ENCODE measurements around the gene RPP14. TPM values are rescaled to one million over a fixed set of nuclear protein-coding genes. Genes with fewer than 3 reads are reported as not detected.

RPP14 gene
- total RNA-seq, 1 experiment from 2014 or later: 22.4 TPM

DNA sequence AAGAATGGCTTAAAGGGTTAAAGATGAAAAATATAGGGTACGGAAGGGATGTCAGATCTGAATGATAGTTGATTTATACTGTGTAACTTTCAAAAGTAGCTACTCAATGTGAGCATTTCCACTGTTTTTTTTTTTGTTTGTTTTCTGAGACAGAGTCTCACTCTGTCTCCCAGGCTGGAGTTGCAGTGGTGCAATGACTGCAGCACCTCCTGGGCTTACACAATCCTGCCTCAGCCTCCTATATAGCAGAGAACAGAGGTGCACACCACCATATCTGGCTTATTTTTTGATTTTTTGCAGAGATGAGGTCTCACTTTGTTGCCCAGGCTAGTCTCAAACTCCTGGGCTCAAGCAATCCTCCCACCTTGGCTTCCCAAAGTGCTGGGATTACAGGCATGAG is 16.7 kb downstream of the RPP14 start:
- no peaks in the 10 kb centered on the region for H3K27me3 ChIP-seq (ENCODE audit: insufficient read depth, low read length)
- no peaks in the 10 kb centered on the region for H3K9me2 ChIP-seq (ENCODE audit: insufficient read depth)
- peaks cover 10 to 15% of the 10 kb centered on the region in 2 experiments; a peak in 3 of 4 replicates for H3K36me3 ChIP-seq (ENCODE audit: control insufficient read depth in 1 of 2, insufficient read depth in 2 of 2, low read length in 2 of 2)
- no peak overlapping the region for H2AFZ ChIP-seq (ENCODE audit: low read depth, low read length, poor library complexity, severe bottlenecking)
- H3K27ac ChIP-seq (ENCODE audit: low read depth, low read length): no peak overlapping the region
- H3K79me2 ChIP-seq (ENCODE audit: insufficient read depth, low read length): no peaks in the 10 kb centered on the region
- POLR2A ChIA-PET: no interaction called here
- no peaks in the 10 kb centered on the region for H3K4me1 ChIP-seq (ENCODE audit: control insufficient read depth in 1 of 2, insufficient read depth in 2 of 2, low read length in 2 of 2)
- H3K4me3 ChIP-seq (replicated peaks in 1 of 2; ENCODE audit: low read depth in 1 of 2, low read length in 2 of 2): no peak overlapping the region
- no peak overlapping the region for H3K9ac ChIP-seq (ENCODE audit: low read length)
- no peaks in the 10 kb centered on the region for H4K20me1 ChIP-seq (ENCODE audit: insufficient read depth)
- DNase-seq (ENCODE audit: low read depth, low spot score) (no peak), ATAC-seq (no peak)
- BruUV-seq (replicated peaks): no TSS peak
- H3K9me3 ChIP-seq (ENCODE audit: control insufficient read depth in 1 of 2, insufficient read depth in 1 of 2, low read depth in 1 of 2, low read length in 2 of 2): no peaks in the 10 kb centered on the region
- RAD21 ChIA-PET (ENCODE audit: low non-redundant PET in 1 of 2, low total read pairs in 2 of 2, uncharacterized antibody in 2 of 2, unreplicated experiment in 2 of 2): no interaction called here
- H3K4me2 ChIP-seq (ENCODE audit: low read length): no peak overlapping the region
- CTCF ChIA-PET: no interaction called here
- no peak for TF ChIP-seq POLR2AphosphoS5 (IDR thresholded peaks at IDR 0.05; ENCODE audit: low read depth, low read length)
- no peak for TF ChIP-seq FOSL1 (IDR thresholded peaks at IDR 0.05; ENCODE audit: low read depth)
- TF ChIP-seq ZNF274 (IDR thresholded peaks at IDR 0.05; ENCODE audit: low read depth, low read length): no peak
- TF ChIP-seq CBX3 (IDR thresholded peaks at IDR 0.05; ENCODE audit: low read depth): no peak
- no peak for TF ChIP-seq TCF7L2 (IDR thresholded peaks at IDR 0.05; ENCODE audit: borderline replicate concordance, extremely low read depth, insufficient read depth, insufficient read length)
- no peak for TF ChIP-seq SIN3A (IDR thresholded peaks at IDR 0.05; ENCODE audit: low read depth)
- TF ChIP-seq JUND (IDR thresholded peaks at IDR 0.05): no peak
- TF ChIP-seq EZH2 (IDR thresholded peaks at IDR 0.05): no peak
- TF ChIP-seq, protein P1, sequence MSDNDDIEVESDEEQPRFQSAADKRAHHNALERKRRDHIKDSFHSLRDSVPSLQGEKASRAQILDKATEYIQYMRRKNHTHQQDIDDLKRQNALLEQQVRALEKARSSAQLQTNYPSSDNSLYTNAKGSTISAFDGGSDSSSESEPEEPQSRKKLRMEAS (IDR thresholded peaks at IDR 0.05): no peak
- TF ChIP-seq, protein P2, sequence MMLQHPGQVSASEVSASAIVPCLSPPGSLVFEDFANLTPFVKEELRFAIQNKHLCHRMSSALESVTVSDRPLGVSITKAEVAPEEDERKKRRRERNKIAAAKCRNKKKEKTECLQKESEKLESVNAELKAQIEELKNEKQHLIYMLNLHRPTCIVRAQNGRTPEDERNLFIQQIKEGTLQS (IDR thresholded peaks at IDR 0.05): no peak
- TF ChIP-seq ELF1 (IDR thresholded peaks at IDR 0.05; ENCODE audit: borderline replicate concordance, low read depth): no peak
- TF ChIP-seq ZFX (IDR thresholded peaks at IDR 0.05): no peak
- TF ChIP-seq SP1 (IDR thresholded peaks at IDR 0.05; ENCODE audit: low read depth): no peak
- no peak for TF ChIP-seq YY1 (IDR thresholded peaks at IDR 0.05; ENCODE audit: extremely low read depth, insufficient replicate concordance, low read depth, low read length)
- TF ChIP-seq RAD21 (IDR thresholded peaks at IDR 0.05; ENCODE audit: low read depth): no peak
- TF ChIP-seq POLR2A (IDR thresholded peaks at IDR 0.05; ENCODE audit: borderline replicate concordance, extremely low read depth, insufficient read depth, insufficient read length): no peak
- TF ChIP-seq EZH2phosphoT487 (IDR thresholded peaks at IDR 0.05; ENCODE audit: borderline replicate concordance): no peak
- no peak for TF ChIP-seq SRF (IDR thresholded peaks at IDR 0.05; ENCODE audit: low read depth)
- intact Hi-C loops (cut with micrococcal nuclease): loop anchor here (5.0 kb wide), 1 partner anchor 310 kb away; no protein-coding TSS in a partner anchor

All from HCT116 (cell line).